ENCODE measurements around the gene FADS1. TPM values are rescaled to one million over a fixed set of nuclear protein-coding genes. Genes with fewer than 3 reads are reported as not detected.

The FADS1 gene
- total and polyA plus RNA-seq, 2 experiments from 2014 or later: 74.9 to 119 TPM

- Histone ChIP-seq H3K36me3 (ENCODE audit: insufficient read depth) (peaks cover 55% of the 10 kb centered on the region), H3F3A (replicated peaks; ENCODE audit: low read depth) (peaks cover 4% of the 10 kb centered on the region; the same call in 1 of the 2 replicates), H4K20me1 (replicated peaks; ENCODE audit: insufficient read depth) (peaks cover 12% of the 10 kb centered on the region), H3K4me3 (no peak overlapping the region), H3K4me2 (no peak overlapping the region), H2AFZ (no peak overlapping the region), H3K4me1 (ENCODE audit: insufficient read depth) (no peaks in the 10 kb centered on the region), H3K27ac (ENCODE audit: low read depth) (no peak overlapping the region), H3K27me3 (ENCODE audit: insufficient read depth) (no peaks in the 10 kb centered on the region), H3K79me2 (replicated peaks; ENCODE audit: insufficient read depth) (no peaks in the 10 kb centered on the region), H3K9me2 (ENCODE audit: insufficient read depth) (no peaks in the 10 kb centered on the region)
- DNase-seq (ENCODE audit: low spot score) (no peak), ATAC-seq (no peak)
- Mint-ChIP-seq H3K4me3 (no peak overlapping the region), H3K36me3 (ENCODE audit: low read depth) (peaks cover 90% of the 10 kb centered on the region), H3K4me1 (no peaks in the 10 kb centered on the region), H3K27me3 (ENCODE audit: insufficient read depth, low read depth, poor library complexity) (peaks cover 3% of the 10 kb centered on the region), H3K9me3 (no peaks in the 10 kb centered on the region), H3K27ac (no peak overlapping the region)
- TF ChIP-seq EZH2 (IDR thresholded peaks at IDR 0.05; ENCODE audit: low read depth, unreplicated experiment) (no peak), EZH2phosphoT487 (IDR thresholded peaks at IDR 0.05; ENCODE audit: unreplicated experiment) (no peak), REST (IDR thresholded peaks at IDR 0.05; ENCODE audit: unreplicated experiment) (no peak), NANOG (IDR thresholded peaks at IDR 0.05; ENCODE audit: borderline replicate concordance) (no peak), JUNB (IDR thresholded peaks at IDR 0.05; ENCODE audit: unreplicated experiment) (no peak), ZNF114 (CRISPR knock-in tag; IDR thresholded peaks at IDR 0.05) (no peak), POLR2AphosphoS5 (IDR thresholded peaks at IDR 0.05; ENCODE audit: low read depth) (no peak), ZNF331 (CRISPR knock-in tag; IDR thresholded peaks at IDR 0.05; ENCODE audit: low read depth) (no peak), CREB1 (CRISPR knock-in tag; IDR thresholded peaks at IDR 0.05; ENCODE audit: low read depth) (no peak), STAT1 (IDR thresholded peaks at IDR 0.05; ENCODE audit: unreplicated experiment) (no peak)
- TF ChIP-seq, protein P1, sequence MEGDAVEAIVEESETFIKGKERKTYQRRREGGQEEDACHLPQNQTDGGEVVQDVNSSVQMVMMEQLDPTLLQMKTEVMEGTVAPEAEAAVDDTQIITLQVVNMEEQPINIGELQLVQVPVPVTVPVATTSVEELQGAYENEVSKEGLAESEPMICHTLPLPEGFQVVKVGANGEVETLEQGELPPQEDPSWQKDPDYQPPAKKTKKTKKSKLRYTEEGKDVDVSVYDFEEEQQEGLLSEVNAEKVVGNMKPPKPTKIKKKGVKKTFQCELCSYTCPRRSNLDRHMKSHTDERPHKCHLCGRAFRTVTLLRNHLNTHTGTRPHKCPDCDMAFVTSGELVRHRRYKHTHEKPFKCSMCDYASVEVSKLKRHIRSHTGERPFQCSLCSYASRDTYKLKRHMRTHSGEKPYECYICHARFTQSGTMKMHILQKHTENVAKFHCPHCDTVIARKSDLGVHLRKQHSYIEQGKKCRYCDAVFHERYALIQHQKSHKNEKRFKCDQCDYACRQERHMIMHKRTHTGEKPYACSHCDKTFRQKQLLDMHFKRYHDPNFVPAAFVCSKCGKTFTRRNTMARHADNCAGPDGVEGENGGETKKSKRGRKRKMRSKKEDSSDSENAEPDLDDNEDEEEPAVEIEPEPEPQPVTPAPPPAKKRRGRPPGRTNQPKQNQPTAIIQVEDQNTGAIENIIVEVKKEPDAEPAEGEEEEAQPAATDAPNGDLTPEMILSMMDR (conservative IDR thresholded peaks at IDR 0.05; ENCODE audit: low read depth in 2 of 2): no peak
- TF ChIP-seq, protein P2, sequence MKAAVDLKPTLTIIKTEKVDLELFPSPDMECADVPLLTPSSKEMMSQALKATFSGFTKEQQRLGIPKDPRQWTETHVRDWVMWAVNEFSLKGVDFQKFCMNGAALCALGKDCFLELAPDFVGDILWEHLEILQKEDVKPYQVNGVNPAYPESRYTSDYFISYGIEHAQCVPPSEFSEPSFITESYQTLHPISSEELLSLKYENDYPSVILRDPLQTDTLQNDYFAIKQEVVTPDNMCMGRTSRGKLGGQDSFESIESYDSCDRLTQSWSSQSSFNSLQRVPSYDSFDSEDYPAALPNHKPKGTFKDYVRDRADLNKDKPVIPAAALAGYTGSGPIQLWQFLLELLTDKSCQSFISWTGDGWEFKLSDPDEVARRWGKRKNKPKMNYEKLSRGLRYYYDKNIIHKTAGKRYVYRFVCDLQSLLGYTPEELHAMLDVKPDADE (IDR thresholded peaks at IDR 0.05): no peak
- TF ChIP-seq, protein P3, sequence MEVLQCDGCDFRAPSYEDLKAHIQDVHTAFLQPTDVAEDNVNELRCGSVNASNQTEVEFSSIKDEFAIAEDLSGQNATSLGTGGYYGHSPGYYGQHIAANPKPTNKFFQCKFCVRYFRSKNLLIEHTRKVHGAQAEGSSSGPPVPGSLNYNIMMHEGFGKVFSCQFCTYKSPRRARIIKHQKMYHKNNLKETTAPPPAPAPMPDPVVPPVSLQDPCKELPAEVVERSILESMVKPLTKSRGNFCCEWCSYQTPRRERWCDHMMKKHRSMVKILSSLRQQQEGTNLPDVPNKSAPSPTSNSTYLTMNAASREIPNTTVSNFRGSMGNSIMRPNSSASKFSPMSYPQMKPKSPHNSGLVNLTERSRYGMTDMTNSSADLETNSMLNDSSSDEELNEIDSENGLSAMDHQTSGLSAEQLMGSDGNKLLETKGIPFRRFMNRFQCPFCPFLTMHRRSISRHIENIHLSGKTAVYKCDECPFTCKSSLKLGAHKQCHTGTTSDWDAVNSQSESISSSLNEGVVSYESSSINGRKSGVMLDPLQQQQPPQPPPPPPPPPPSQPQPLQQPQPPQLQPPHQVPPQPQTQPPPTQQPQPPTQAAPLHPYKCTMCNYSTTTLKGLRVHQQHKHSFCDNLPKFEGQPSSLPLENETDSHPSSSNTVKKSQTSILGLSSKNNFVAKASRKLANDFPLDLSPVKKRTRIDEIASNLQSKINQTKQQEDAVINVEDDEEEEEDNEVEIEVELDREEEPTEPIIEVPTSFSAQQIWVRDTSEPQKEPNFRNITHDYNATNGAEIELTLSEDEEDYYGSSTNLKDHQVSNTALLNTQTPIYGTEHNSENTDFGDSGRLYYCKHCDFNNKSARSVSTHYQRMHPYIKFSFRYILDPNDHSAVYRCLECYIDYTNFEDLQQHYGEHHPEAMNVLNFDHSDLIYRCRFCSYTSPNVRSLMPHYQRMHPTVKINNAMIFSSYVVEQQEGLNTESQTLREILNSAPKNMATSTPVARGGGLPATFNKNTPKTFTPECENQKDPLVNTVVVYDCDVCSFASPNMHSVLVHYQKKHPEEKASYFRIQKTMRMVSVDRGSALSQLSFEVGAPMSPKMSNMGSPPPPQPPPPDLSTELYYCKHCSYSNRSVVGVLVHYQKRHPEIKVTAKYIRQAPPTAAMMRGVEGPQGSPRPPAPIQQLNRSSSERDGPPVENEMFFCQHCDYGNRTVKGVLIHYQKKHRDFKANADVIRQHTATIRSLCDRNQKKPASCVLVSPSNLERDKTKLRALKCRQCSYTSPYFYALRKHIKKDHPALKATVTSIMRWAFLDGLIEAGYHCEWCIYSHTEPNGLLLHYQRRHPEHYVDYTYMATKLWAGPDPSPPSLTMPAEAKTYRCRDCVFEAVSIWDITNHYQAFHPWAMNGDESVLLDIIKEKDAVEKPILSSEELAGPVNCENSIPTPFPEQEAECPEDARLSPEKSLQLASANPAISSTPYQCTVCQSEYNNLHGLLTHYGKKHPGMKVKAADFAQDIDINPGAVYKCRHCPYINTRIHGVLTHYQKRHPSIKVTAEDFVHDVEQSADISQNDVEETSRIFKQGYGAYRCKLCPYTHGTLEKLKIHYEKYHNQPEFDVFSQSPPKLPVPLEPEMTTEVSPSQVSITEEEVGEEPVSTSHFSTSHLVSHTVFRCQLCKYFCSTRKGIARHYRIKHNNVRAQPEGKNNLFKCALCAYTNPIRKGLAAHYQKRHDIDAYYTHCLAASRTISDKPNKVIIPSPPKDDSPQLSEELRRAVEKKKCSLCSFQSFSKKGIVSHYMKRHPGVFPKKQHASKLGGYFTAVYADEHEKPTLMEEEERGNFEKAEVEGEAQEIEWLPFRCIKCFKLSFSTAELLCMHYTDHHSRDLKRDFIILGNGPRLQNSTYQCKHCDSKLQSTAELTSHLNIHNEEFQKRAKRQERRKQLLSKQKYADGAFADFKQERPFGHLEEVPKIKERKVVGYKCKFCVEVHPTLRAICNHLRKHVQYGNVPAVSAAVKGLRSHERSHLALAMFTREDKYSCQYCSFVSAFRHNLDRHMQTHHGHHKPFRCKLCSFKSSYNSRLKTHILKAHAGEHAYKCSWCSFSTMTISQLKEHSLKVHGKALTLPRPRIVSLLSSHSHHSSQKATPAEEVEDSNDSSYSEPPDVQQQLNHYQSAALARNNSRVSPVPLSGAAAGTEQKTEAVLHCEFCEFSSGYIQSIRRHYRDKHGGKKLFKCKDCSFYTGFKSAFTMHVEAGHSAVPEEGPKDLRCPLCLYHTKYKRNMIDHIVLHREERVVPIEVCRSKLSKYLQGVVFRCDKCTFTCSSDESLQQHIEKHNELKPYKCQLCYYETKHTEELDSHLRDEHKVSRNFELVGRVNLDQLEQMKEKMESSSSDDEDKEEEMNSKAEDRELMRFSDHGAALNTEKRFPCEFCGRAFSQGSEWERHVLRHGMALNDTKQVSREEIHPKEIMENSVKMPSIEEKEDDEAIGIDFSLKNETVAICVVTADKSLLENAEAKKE (CRISPR knock-in tag; IDR thresholded peaks at IDR 0.05): no peak
Observed at GRCh38 chr11:61806785-61807184, 10.0 kb downstream of the FADS1 start.
